IMR-90 (cell line): ENCODE data around the gene SBF2. TPM values are rescaled to one million over a fixed set of nuclear protein-coding genes. Genes with fewer than 3 reads are reported as not detected.

Source experiments
- ATAC-seq: fragments of 200-7000 bp; cut with Tn5 transposase; 2 replicates; pipeline ENCODE4 v1.9.1; 2020; ENCODE audit warnings: low read depth, mild to moderate bottlenecking, moderate library complexity
- BruUV-seq: library from RNA; stranded (reverse); fragments of 400-500 nt; replicated peaks from 2 replicates; lab custom pipeline; 2021; lab: Mats Ljungman, UMichigan
- CTCF ChIA-PET: fragments of 300-600 bp; formaldehyde crosslinking; extraction: SDS; loops from one replicate; lab custom pipeline; 2021; ENCODE audit warnings: antibody characterized with exemption; lab: Yijun Ruan, JAX
- POLR2A ChIA-PET: fragments of 300-600 bp; sonication (Branson Sonifier 250); formaldehyde crosslinking; loops from one replicate; lab custom pipeline; 2022; ENCODE audit warnings: antibody characterized with exemption; ENCODE audit not compliant: unreplicated experiment; lab: Charles Lee
- DNase-seq: peaks from one replicate; pipeline ENCODE4 v3.0.0; 2013
- H2AFZ ChIP-seq: replicated peaks from 2 replicates; pipeline ENCODE3; 2013; ENCODE audit warnings: low read length, mild to moderate bottlenecking; ENCODE audit not compliant: poor library complexity
- H2AK5ac ChIP-seq: 2 replicates; pipeline ENCODE4 v1.6.1; 2013; ENCODE audit warnings: low read depth, low read length, inconsistent platforms
- H2AK9ac ChIP-seq: replicated peaks from 2 replicates; pipeline ENCODE3; 2013; ENCODE audit warnings: mild to moderate bottlenecking, low read depth, low read length, moderate library complexity; ENCODE audit not compliant: poor library complexity
- H2BK120ac ChIP-seq: 2 replicates; pipeline ENCODE4 v1.6.1; 2013; ENCODE audit warnings: low read depth, low read length, inconsistent platforms
- H2BK15ac ChIP-seq: 3 replicates; pipeline ENCODE4 v1.6.1; 2013; ENCODE audit warnings: low read depth, low read length, inconsistent platforms
- H2BK20ac ChIP-seq: 2 replicates; pipeline ENCODE4 v1.6.1; 2013; ENCODE audit warnings: low read depth, mild to moderate bottlenecking, inconsistent platforms, low read length, moderate library complexity
- H2BK5ac ChIP-seq: 2 replicates; pipeline ENCODE4 v1.6.1; 2013; ENCODE audit warnings: mild to moderate bottlenecking, low read depth, low read length, inconsistent platforms; ENCODE audit not compliant: poor library complexity, severe bottlenecking
- H3K14ac ChIP-seq: replicated peaks from 2 replicates; pipeline ENCODE4 v1.6.1; 2013; ENCODE audit warnings: low read depth, low read length, inconsistent platforms
- H3K18ac ChIP-seq: 2 replicates; pipeline ENCODE4 v1.6.1; 2013; ENCODE audit warnings: low read depth, low read length, control low read depth
- H3K23ac ChIP-seq: 2 replicates; pipeline ENCODE4 v1.6.1; 2013; ENCODE audit warnings: low read depth, low read length, inconsistent platforms
- H3K27ac ChIP-seq: 2 replicates; pipeline ENCODE4 v1.5.1; 2013; ENCODE audit warnings: mild to moderate bottlenecking, control low read depth, low read length; ENCODE audit not compliant: insufficient read depth
- H3K27me3 ChIP-seq: 2 replicates; pipeline ENCODE4 v1.6.1; 2013; ENCODE audit warnings: low read length; ENCODE audit not compliant: control insufficient read depth, insufficient read depth
- H3K36me3 ChIP-seq: 2 replicates; pipeline ENCODE4 v1.6.1; 2013; ENCODE audit warnings: low read length, mixed read lengths; ENCODE audit not compliant: control insufficient read depth, insufficient read depth
- H3K4ac ChIP-seq: 2 replicates; pipeline ENCODE4 v1.6.1; 2013; ENCODE audit warnings: low read depth, low read length, inconsistent platforms
- H3K4me1 ChIP-seq: 2 replicates; pipeline ENCODE4 v1.6.1; 2013; ENCODE audit warnings: low read length, mixed read lengths; ENCODE audit not compliant: control insufficient read depth, insufficient read depth
- H3K4me2 ChIP-seq: 2 replicates; pipeline ENCODE4 v1.6.1; 2013; ENCODE audit warnings: low read depth, mild to moderate bottlenecking, control low read depth, low read length, moderate library complexity
- H3K4me3 ChIP-seq: 2 replicates; pipeline ENCODE4 v1.5.1; 2013; ENCODE audit warnings: low read depth, mild to moderate bottlenecking, control low read depth, low read length, moderate library complexity; ENCODE audit not compliant: insufficient read depth
- H3K56ac ChIP-seq: 2 replicates; pipeline ENCODE4 v1.6.1; 2013; ENCODE audit warnings: low read length, inconsistent platforms; ENCODE audit not compliant: insufficient read depth; ENCODE audit errors: extremely low read depth
- H3K79me1 ChIP-seq, 2 experiments: 2 replicates each; pipeline ENCODE4 v1.6.1; 2013; ENCODE audit warnings: low read length in 2 of 2, inconsistent platforms in 1 of 2, low read depth in 1 of 2
- H3K9ac ChIP-seq: 2 replicates; pipeline ENCODE4 v1.6.1; 2013; ENCODE audit warnings: low read depth, low read length, control low read depth
- H3K9me1 ChIP-seq: 2 replicates; pipeline ENCODE4 v1.6.1; 2013; ENCODE audit warnings: low read length, inconsistent platforms; ENCODE audit not compliant: insufficient read depth
- H3K9me3 ChIP-seq: 2 replicates; pipeline ENCODE4 v1.6.1; 2013; ENCODE audit warnings: low read length; ENCODE audit not compliant: control insufficient read depth, insufficient read depth
- H4K20me1 ChIP-seq: 2 replicates; pipeline ENCODE4 v1.6.1; 2013; ENCODE audit warnings: low read length, inconsistent platforms; ENCODE audit not compliant: insufficient read depth
- H4K5ac ChIP-seq: 2 replicates; pipeline ENCODE4 v1.6.1; 2013; ENCODE audit warnings: mild to moderate bottlenecking, low read depth, low read length, control low read depth
- H4K8ac ChIP-seq, 2 experiments: 2 replicates each; pipeline ENCODE4 v1.6.1; 2013; ENCODE audit warnings: low read depth in 2 of 2, low read length in 2 of 2, control low read depth in 1 of 2, inconsistent platforms in 1 of 2
- H4K91ac ChIP-seq: 2 replicates; pipeline ENCODE4 v1.6.1; 2013; ENCODE audit warnings: low read depth, low read length, inconsistent platforms; ENCODE audit not compliant: insufficient read depth
- CHD1 ChIP-seq: IDR thresholded peaks from 2 replicates; pipeline ENCODE4 v1.6.1; 2012; ENCODE audit warnings: low read depth, low read length, improper control_type of control experiment
- CTCF ChIP-seq: conservative IDR thresholded peaks from 2 replicates; pipeline ENCODE4 v1.5.1; 2012; ENCODE audit warnings: mild to moderate bottlenecking, low read depth, low read length, improper control_type of control experiment
- FOS ChIP-seq: fragments of 150-350 bp; IDR thresholded peaks from 2 replicates; pipeline ENCODE4 v1.6.1; 2016; ENCODE audit warnings: low read depth, low read length
- MAFK ChIP-seq: IDR thresholded peaks from 2 replicates; pipeline ENCODE4 v1.6.1; 2012; ENCODE audit warnings: low read depth, low read length, improper control_type of control experiment
- MAZ ChIP-seq: IDR thresholded peaks from 2 replicates; pipeline ENCODE4 v1.6.1; 2012; ENCODE audit warnings: low read depth, mild to moderate bottlenecking, low read length, improper control_type of control experiment, moderate library complexity, borderline replicate concordance
- MXI1 ChIP-seq: IDR thresholded peaks from 2 replicates; pipeline ENCODE4 v1.6.1; 2012; ENCODE audit warnings: low read depth, mild to moderate bottlenecking, low read length, moderate library complexity, borderline replicate concordance
- NFE2L2 ChIP-seq: fragments of 150-350 bp; IDR thresholded peaks from 2 replicates; pipeline ENCODE4 v1.6.1; 2016; ENCODE audit warnings: low read depth, mild to moderate bottlenecking, low read length
- RAD21 ChIP-seq: IDR thresholded peaks from 2 replicates; pipeline ENCODE4 v1.6.1; 2012; ENCODE audit warnings: low read length, improper control_type of control experiment
- RCOR1 ChIP-seq: IDR thresholded peaks from 2 replicates; pipeline ENCODE4 v1.6.1; 2012; ENCODE audit warnings: mild to moderate bottlenecking, low read length, improper control_type of control experiment; ENCODE audit not compliant: insufficient replicate concordance
- RFX5 ChIP-seq: IDR thresholded peaks from 2 replicates; pipeline ENCODE4 v1.8.0; 2012; ENCODE audit warnings: low read depth, mild to moderate bottlenecking, low read length, moderate library complexity
- SMC3 ChIP-seq: fragments of 150-350 bp; IDR thresholded peaks from 2 replicates; pipeline ENCODE4 v1.6.1; 2016; ENCODE audit warnings: low read depth, mild to moderate bottlenecking, antibody characterized with exemption, low read length, moderate library complexity
- USF2 ChIP-seq: fragments of 150-350 bp; IDR thresholded peaks from 2 replicates; pipeline ENCODE4 v1.6.1; 2017; ENCODE audit warnings: mild to moderate bottlenecking, antibody characterized with exemption, low read length, low read depth
- WGBS, 2 experiments: methylation state at CpG; one replicate each; pipeline versions ENCODE4 v1.1.5 to v1.1.7; 2013; ENCODE audit warnings: missing lambda C conversion rate in 2 of 2; ENCODE audit not compliant: insufficient read length in 1 of 2; ENCODE audit errors: extremely low coverage in 2 of 2; 5-methylcytosine and 5-hydroxymethylcytosine counted together
- dilution Hi-C: fragments of 300-500 bp; cut with HindIII; formaldehyde crosslinking; loops from one replicate; pipeline ENCODE4 v1.14.3; 2018; ENCODE audit warnings: low sequenced_read_pairs; ENCODE audit not compliant: unreplicated experiment
- in situ Hi-C: fragments of 300-500 bp; cut with MboI; formaldehyde crosslinking; loops from 3 replicates; pipeline ENCODE4 v1.14.3; 2019; ENCODE audit warnings: low sequenced_read_pairs, inconsistent platforms, mixed read lengths
- intact Hi-C: fragments of 100-400 bp; cut with micrococcal nuclease; formaldehyde crosslinking; loops from 2 replicates; pipeline ENCODE4 v1.10.0; 2022
- polyA plus RNA-seq, 3 experiments: library from polyadenylated mRNA; depleted of rRNA; stranded (reverse); fragments of >200 nt; gene quantifications; 2 replicates each; pipeline ENCODE4 v1.2.3, GENCODE V29; 2012; ENCODE audit warnings: low replicate concordance in 1 of 3
- total RNA-seq: library from RNA; depleted of rRNA; stranded (reverse); fragments of >200 nt; gene quantifications from 2 replicates; pipeline ENCODE4 v1.2.3, GENCODE V29; 2012
- TF ChIP-seq, protein P1 (sequence below): fragments of 150-350 bp; IDR thresholded peaks from 2 replicates; pipeline ENCODE4 v1.6.1; 2016; ENCODE audit warnings: low read depth, mild to moderate bottlenecking, low read length, moderate library complexity, borderline replicate concordance

The SBF2 gene
- total and polyA plus RNA-seq, 2 of the 4 experiments (the other 2 are of a cell fraction): 23.8 to 51.8 TPM

- in situ Hi-C loops: loop anchor here (10.0 kb wide), 1 partner anchor 126 kb away; no protein-coding TSS in a partner anchor
- 97% methylated on average over 4 of the region's 12 CpGs; no CpG with 5 or more reads in 1 of the 2 experiments for WGBS, 2 experiments
- H3K9me1 ChIP-seq: peaks cover 13% of the 10 kb centered on the region
Observed at GRCh38 chr11:9740202-9740883, 553.7 kb downstream of the SBF2 start.

More at GRCh38 chr11:9740202-9740883, 553.7 kb downstream of the SBF2 start:
- Histone ChIP-seq H3K4me1 (no peaks in the 10 kb centered on the region; the same call in 1 of the 2 replicates), H2BK5ac (no peak overlapping the region), H2BK120ac (no peak overlapping the region), H3K23ac (no peak overlapping the region), H3K4me2 (no peak overlapping the region), H3K18ac (no peak overlapping the region), H4K5ac (no peak overlapping the region), H3K9me3 (peaks cover 2% of the 10 kb centered on the region; the same call in 1 of the 2 replicates), H2BK20ac (no peak overlapping the region), H3K27me3 (no peaks in the 10 kb centered on the region), H3K9ac (no peak overlapping the region), H2BK15ac (no peak overlapping the region), H3K14ac (no peak overlapping the region), H3K4me3 (no peak overlapping the region), H2AFZ (no peak overlapping the region), H3K27ac (no peak overlapping the region), H3K79me1 (peaks cover 11 to 41% of the 10 kb centered on the region in 2 experiments; a peak in 3 of 4 replicates), H3K56ac (no peak overlapping the region), H4K8ac (no peak overlapping the region), H3K36me3 (peaks cover 36% of the 10 kb centered on the region), H4K20me1 (no peaks in the 10 kb centered on the region), H2AK5ac (no peak overlapping the region), H3K4ac (no peak overlapping the region), H2AK9ac (no peak overlapping the region), H4K91ac (no peak overlapping the region)
- ATAC-seq (no peak), DNase-seq (no peak)
- POLR2A ChIA-PET: no interaction called here
- TF ChIP-seq MAFK (no peak), RFX5 (no peak), SMC3 (no peak), MXI1 (no peak), FOS (no peak), RCOR1 (no peak), NFE2L2 (no peak), MAZ (no peak), CTCF (no peak), USF2 (no peak), RAD21 (no peak), CHD1 (no peak)
- TF ChIP-seq, protein P1, sequence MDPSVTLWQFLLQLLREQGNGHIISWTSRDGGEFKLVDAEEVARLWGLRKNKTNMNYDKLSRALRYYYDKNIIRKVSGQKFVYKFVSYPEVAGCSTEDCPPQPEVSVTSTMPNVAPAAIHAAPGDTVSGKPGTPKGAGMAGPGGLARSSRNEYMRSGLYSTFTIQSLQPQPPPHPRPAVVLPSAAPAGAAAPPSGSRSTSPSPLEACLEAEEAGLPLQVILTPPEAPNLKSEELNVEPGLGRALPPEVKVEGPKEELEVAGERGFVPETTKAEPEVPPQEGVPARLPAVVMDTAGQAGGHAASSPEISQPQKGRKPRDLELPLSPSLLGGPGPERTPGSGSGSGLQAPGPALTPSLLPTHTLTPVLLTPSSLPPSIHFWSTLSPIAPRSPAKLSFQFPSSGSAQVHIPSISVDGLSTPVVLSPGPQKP: no peak
- intact Hi-C loops (no loop called here), dilution Hi-C loops (no loop called here)
- no TSS peak for BruUV-seq
- CTCF ChIA-PET: interaction anchor here (0.6 to 1.0 kb wide), 2 partner anchors 126 to 450 kb away, joined by 3 read pairs; no protein-coding TSS in a partner anchor
